ENCODE results near the gene CLIP3. TPM values are rescaled to one million over a fixed set of nuclear protein-coding genes. Genes with fewer than 3 reads are reported as not detected.

The CLIP3 gene
- total RNA-seq, 1 donor from 2014 or later: 4.7 TPM

- Histone ChIP-seq H3K4me3 (ENCODE audit: low read depth, low read length) (no peak overlapping the region), H3K36me3 (ENCODE audit: control insufficient read depth, insufficient read depth, low read length) (no peaks in the 10 kb centered on the region), H3K27me3 (ENCODE audit: control insufficient read depth, insufficient read depth, low read length) (no peaks in the 10 kb centered on the region)
- DNase-seq (ENCODE audit: low read depth): no peak
- TF ChIP-seq CTCF (IDR thresholded peaks at IDR 0.05; ENCODE audit: insufficient read depth, low read length, poor library complexity, severe bottlenecking): no peak
Measured at GRCh38 chr19:36006955-36007354, 25.7 kb downstream of the CLIP3 start.

DNA sequence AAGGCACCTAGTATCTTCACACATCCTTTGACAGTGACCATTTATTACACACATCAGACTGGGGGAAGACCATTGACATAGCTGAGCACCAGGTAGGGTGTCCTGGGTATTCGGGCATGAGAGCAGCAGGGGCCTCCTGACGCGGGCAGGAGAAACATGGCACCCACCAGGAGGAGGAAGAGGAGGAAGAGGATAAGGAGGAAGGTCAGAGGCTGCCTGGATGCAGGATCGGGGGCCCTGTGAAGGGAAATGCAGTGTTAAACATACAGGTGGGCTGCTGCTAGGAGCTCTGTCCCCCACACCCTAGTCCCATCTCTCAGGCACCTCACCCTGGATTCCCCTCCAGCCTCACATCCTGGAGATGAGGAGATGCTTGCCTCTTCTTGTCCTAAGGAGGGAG is 29.4 kb downstream of the CLIP3 start:
- H3K4me3 ChIP-seq (ENCODE audit: low read depth, low read length): no peak overlapping the region
- no peaks in the 10 kb centered on the region for H3K27me3 ChIP-seq (ENCODE audit: control insufficient read depth, insufficient read depth, low read length)
- no peak for DNase-seq (ENCODE audit: low read depth)
- TF ChIP-seq CTCF (IDR thresholded peaks at IDR 0.05; ENCODE audit: insufficient read depth, low read length, poor library complexity, severe bottlenecking): no peak
- H3K36me3 ChIP-seq (ENCODE audit: control insufficient read depth, insufficient read depth, low read length): no peaks in the 10 kb centered on the region

DNA sequence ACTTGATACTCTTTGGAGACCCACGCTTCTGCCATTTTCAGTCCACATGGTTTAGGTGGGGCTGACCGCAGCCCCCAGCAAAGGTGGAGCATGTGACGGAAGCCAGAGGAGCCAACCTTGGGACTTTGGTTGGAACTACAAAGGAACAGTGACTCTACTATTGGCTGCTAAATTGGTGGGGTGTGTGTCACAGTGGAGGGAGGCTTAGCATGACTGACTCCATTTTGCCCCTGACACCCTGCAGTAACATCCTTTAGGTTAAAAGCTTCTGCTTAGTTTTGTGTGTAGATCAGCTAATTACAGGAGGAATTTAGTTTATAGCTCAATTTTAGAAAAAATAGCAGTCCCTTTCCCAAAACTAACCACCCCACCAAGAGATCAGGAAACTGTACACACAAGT is 31.1 kb downstream of the CLIP3 start:
- no peak for TF ChIP-seq CTCF (IDR thresholded peaks at IDR 0.05; ENCODE audit: insufficient read depth, low read length, poor library complexity, severe bottlenecking)
- no peaks in the 10 kb centered on the region for H3K27me3 ChIP-seq (ENCODE audit: control insufficient read depth, insufficient read depth, low read length)
- no peaks in the 10 kb centered on the region for H3K36me3 ChIP-seq (ENCODE audit: control insufficient read depth, insufficient read depth, low read length)
- DNase-seq (ENCODE audit: low read depth): no peak
- no peak overlapping the region for H3K4me3 ChIP-seq (ENCODE audit: low read depth, low read length)

- Histone ChIP-seq H3K4me3 (ENCODE audit: low read depth, low read length) (no peak overlapping the region), H3K27me3 (ENCODE audit: control insufficient read depth, insufficient read depth, low read length) (no peaks in the 10 kb centered on the region), H3K36me3 (ENCODE audit: control insufficient read depth, insufficient read depth, low read length) (no peaks in the 10 kb centered on the region)
- no peak for DNase-seq (ENCODE audit: low read depth)
- TF ChIP-seq CTCF (IDR thresholded peaks at IDR 0.05; ENCODE audit: insufficient read depth, low read length, poor library complexity, severe bottlenecking): no peak
Measured at GRCh38 chr19:35996777-35997176, 35.9 kb downstream of the CLIP3 start.

DNA sequence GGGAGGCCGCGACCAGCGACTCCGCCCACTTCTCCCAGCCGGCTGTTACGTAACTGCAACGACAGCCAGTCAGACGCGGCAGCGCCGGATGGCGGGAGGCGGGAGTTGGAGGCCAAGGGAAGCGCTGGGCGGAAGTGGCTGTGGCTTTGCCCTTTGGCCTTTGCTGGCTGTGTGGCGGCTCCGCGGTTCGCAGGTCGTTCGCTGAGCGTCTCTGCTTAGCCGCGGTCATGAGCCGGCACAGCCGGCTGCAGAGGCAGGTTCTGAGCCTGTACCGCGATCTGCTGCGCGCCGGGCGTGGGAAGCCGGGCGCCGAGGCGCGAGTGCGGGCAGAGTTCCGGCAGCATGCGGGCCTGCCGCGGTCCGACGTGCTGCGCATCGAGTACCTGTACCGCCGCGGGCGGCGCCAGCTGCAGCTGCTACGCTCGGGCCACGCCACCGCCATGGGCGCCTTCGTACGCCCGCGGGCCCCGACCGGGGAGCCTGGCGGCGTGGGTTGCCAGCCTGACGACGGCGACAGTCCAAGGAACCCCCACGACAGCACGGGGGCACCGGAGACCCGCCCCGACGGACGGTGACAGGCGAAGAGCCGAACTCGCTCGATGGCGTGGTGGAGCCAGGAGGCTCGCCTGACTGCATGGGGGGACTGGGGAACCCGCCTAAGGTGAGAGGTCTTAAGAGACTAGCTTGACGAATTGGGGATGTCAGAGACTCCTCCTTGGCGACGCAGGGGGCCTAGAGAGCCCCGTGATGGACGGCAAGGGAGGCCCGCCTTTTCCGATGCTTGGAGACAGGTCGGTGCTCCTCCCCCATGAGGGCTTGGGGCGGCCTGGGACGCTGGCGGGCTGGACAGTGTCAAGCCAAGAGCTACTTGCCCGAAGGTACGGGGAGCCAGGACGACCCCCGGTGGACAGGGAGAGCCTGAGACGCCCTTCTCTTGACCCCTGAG is 37.4 kb downstream of the CLIP3 start, which contains the start of gene SDHAF1:
Gene SDHAF1 (plus strand): TSS at position 141 of the 946 bp plus-strand sequence. CDS start 87 bp downstream, at position 228.
- Histone ChIP-seq H3K27me3 (ENCODE audit: control insufficient read depth, insufficient read depth, low read length) (no peaks in the 10 kb centered on the region), H3K4me3 (ENCODE audit: low read depth, low read length) (peak within 1 kb of the TSS; percentile 80), H3K36me3 (ENCODE audit: control insufficient read depth, insufficient read depth, low read length) (no peaks in the 10 kb centered on the region)
- no peak for TF ChIP-seq CTCF (IDR thresholded peaks at IDR 0.05; ENCODE audit: insufficient read depth, low read length, poor library complexity, severe bottlenecking)
- peak; percentile 54 for DNase-seq (ENCODE audit: low read depth)

All from kidney epithelial cell (primary cell).